MG63 (cell line): ENCODE data around the gene ZNF79. TPM values are rescaled to one million over a fixed set of nuclear protein-coding genes. Genes with fewer than 3 reads are reported as not detected.
"Not testable (repeated sequence)": the region's sequence is repeated elsewhere in the genome, so short reads cannot be mapped to it uniquely, and the experiment has no call there.

Experiments used
- DNase-seq: peaks from one replicate; pipeline ENCODE4 v3.0.0-alpha.2; 2020
- H3K27me3 ChIP-seq: fragments of 250-450 bp; sonication (Bioruptor Pico); 2 replicates; pipeline ENCODE4 v1.5.1; 2020; ENCODE audit warnings: mild to moderate bottlenecking, moderate library complexity
- H3K36me3 ChIP-seq: fragments of 250-450 bp; sonication (Bioruptor Pico); 2 replicates; pipeline ENCODE4 v1.5.1; 2020; ENCODE audit warnings: mild to moderate bottlenecking, moderate library complexity
- H3K4me3 ChIP-seq: fragments of 250-450 bp; sonication (Bioruptor Pico); 2 replicates; pipeline ENCODE4 v1.5.1; 2020; ENCODE audit warnings: mild to moderate bottlenecking, moderate library complexity
- H3K9me3 ChIP-seq: fragments of 250-450 bp; sonication (Bioruptor Pico); 2 replicates; pipeline ENCODE4 v1.5.1; 2020; ENCODE audit warnings: mild to moderate bottlenecking, moderate library complexity
- total RNA-seq: library from RNA; depleted of rRNA; stranded (reverse); fragments of >200 nt; shearing (Covaris generic); gene quantifications from 2 replicates; pipeline ENCODE4 v1.2.3, GENCODE V29; 2014; ENCODE audit warnings: low replicate concordance

The ZNF79 gene
- total RNA-seq, 1 experiment from 2014 or later: 4.4 TPM

DNA sequence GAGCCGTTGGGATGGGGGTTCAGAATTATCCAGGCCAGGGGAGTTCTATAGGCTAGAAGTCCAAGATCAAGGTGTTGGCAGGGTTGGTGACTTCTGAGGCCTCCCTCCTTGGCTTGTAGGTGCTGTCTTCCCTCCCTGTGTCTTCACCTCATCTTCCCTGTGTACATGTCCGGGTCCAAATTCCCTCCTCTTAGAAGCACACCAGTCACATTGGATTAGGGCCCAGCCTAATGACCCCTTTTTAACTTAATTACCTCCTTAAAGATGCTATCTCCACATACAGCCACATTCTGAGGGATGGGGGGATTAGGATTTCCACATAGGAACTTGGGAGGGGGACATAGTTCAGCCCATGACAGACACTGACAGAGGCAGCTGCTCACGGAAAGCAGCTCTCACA lies 39.2 kb downstream of the ZNF79 start:
- no peak for DNase-seq
- no peaks in the 10 kb centered on the region for H3K27me3 ChIP-seq
- H3K9me3 ChIP-seq: no peaks in the 10 kb centered on the region
- H3K36me3 ChIP-seq: peaks cover 30% of the 10 kb centered on the region
- no peak overlapping the region for H3K4me3 ChIP-seq

DNA sequence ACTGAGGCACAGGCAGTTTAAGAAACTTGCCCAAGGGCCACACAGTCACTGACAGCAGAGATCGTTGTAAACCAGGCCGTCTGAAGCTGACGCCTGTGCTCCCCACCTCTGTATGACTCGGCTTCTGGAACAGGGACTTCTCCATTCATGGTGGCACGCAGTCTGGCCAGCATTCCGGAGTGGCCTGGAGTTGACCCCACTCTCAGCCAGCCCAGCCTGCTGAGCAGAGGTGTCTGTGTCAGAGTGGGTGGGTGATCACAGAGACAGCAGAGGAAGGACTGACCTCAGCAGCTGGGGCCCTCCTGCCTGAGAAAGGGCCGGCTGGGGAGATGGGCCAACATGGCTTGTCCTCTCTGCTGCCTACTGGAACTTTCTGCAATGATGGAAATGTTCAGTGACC lies 39.7 kb downstream of the ZNF79 start:
- Histone ChIP-seq H3K27me3 (no peaks in the 10 kb centered on the region), H3K36me3 (peaks cover 30% of the 10 kb centered on the region), H3K9me3 (no peaks in the 10 kb centered on the region), H3K4me3 (no peak overlapping the region)
- DNase-seq: no peak

DNA sequence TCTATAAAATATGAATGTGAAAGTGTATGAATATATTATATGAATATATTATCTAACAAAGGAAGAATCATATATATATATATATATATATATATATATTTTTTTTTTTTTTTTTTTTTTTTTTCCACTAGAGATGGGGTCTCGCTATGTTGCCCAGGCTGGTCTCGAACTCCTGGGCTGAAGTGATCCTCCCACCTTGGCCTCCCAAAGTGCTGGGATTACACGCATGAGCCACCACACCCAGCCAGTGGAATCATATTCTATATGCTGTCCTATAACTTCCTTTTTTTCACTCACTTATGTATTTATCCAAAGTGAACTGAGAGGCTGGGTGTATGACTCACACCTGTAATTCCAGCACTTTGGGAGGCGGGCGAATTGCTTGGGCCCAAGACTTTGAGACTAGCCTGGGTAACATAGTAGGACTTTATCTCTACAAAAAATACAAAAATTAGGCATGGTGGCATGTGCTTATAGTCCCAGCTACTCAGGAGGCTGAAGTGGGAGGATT lies 42.3 kb downstream of the ZNF79 start:
- H3K9me3 ChIP-seq, DNase-seq, H3K4me3 ChIP-seq, H3K27me3 ChIP-seq: not testable (repeated sequence)
- H3K36me3 ChIP-seq: peaks cover 22% of the 10 kb centered on the region

DNA sequence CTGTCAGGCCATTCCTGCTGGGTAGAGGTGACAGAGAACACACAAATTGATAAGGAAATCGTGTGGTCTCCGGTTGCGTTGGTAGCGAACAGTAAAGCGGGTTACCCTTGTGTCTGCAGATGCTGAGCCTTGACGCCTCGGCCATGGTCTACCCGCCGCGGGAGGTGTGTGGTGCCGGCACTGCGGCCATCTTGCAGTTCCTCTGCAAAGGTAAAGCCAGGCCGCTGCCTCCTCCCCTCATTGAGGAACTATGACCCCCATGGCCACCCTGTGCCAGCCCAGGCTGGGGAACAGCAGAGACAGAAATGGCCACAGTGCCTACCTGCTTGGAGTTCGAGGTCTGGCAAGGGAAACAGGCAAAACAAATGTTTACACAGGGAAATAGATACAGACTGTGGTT lies 43.4 kb downstream of the ZNF79 start:
- Histone ChIP-seq H3K36me3 (peaks cover 12% of the 10 kb centered on the region), H3K27me3 (no peaks in the 10 kb centered on the region), H3K4me3 (no peak overlapping the region), H3K9me3 (no peaks in the 10 kb centered on the region)
- no peak for DNase-seq

DNA sequence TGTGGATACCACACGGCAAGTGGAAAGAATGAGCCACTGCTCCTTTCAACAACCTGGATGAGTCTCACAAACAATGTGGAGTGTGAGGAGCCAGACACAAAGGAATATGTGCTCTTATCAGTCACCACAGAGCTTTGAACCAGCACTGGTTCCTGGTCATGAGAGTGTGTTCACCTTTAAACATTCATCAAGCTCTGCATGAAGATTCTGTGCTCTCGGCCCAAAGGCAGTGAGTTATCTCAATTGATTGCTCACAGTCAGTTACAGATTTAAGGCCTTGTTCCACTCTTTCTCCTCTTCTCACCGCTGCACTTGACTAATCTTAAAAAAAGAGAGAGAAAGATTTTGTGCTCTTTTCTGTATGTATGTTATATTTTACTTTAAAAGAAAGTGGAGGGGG lies 46.5 kb downstream of the ZNF79 start:
- H3K36me3 ChIP-seq: no peaks in the 10 kb centered on the region; the same call in none of the 2 replicates
- DNase-seq: no peak
- H3K9me3 ChIP-seq: no peaks in the 10 kb centered on the region
- H3K27me3 ChIP-seq: no peaks in the 10 kb centered on the region
- no peak overlapping the region for H3K4me3 ChIP-seq

DNA sequence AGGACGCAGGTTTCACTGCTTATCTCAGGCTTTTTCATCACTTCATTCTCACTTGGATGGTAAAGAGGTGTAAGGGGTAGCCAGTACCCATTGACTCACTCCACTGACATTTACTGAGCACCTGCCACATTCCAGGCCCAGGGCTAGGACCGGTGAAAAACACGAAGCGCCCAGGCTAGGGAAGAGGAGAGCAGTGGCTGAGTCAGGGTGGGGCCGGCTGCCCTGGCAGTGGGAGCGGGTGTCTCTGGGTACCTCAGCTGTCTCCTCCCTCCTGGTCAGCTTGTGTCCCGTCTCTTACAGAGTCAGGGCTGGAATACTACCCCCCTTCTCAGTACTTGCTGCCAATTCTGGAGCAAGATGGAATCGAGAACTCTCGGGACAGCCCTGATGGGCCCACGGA lies 49.3 kb downstream of the ZNF79 start:
- Histone ChIP-seq H3K9me3 (no peaks in the 10 kb centered on the region), H3K4me3 (no peak overlapping the region), H3K27me3 (no peaks in the 10 kb centered on the region), H3K36me3 (peaks cover 4% of the 10 kb centered on the region)
- DNase-seq: no peak

DNA sequence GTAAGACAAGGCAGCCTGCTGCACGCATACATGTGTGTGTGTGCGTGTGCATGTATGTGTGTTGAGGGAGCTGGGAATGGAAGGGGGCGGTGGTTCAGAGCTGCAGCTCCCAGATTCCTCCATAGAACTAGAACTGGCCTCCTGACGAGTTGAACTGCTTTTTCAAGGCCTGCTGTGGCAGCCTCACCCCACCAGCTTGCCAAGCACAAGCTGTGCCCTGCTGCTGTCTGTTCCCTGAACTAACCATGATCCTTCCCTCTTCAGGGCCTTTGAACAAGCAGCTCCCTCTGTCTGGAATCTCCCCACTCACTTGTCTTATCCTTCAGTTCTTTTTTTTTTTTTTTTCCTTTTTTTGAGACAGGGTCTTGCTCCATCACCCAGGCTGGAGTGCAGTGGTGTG lies 49.8 kb downstream of the ZNF79 start:
- Histone ChIP-seq H3K27me3 (no peaks in the 10 kb centered on the region), H3K4me3 (no peak overlapping the region), H3K9me3 (no peaks in the 10 kb centered on the region), H3K36me3 (peaks cover 9% of the 10 kb centered on the region; the same call in 1 of the 2 replicates)
- no peak for DNase-seq

DNA sequence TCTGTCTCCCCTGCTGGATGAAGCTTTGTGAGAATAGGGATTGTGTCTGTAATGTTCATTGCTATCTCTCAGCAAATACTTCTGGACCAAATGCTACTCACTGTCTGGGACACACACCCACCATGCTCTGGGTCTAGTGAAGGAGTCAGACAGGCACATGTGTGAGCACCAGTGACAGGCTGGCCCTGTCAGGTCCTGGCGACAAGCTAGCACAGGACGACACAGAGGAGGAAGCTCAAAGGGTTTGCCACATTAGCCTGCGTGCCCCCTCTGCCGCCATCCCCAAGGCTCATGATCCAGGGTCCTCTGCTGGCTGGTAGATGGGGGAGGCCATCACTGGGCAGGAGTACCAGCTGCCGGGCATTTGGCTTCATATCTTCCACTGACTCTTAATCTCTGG lies 50.4 kb downstream of the ZNF79 start:
- no peak for DNase-seq
- H3K9me3 ChIP-seq: no peaks in the 10 kb centered on the region
- H3K36me3 ChIP-seq: peaks cover 9% of the 10 kb centered on the region; the same call in 1 of the 2 replicates
- H3K4me3 ChIP-seq: no peak overlapping the region
- no peaks in the 10 kb centered on the region for H3K27me3 ChIP-seq

DNA sequence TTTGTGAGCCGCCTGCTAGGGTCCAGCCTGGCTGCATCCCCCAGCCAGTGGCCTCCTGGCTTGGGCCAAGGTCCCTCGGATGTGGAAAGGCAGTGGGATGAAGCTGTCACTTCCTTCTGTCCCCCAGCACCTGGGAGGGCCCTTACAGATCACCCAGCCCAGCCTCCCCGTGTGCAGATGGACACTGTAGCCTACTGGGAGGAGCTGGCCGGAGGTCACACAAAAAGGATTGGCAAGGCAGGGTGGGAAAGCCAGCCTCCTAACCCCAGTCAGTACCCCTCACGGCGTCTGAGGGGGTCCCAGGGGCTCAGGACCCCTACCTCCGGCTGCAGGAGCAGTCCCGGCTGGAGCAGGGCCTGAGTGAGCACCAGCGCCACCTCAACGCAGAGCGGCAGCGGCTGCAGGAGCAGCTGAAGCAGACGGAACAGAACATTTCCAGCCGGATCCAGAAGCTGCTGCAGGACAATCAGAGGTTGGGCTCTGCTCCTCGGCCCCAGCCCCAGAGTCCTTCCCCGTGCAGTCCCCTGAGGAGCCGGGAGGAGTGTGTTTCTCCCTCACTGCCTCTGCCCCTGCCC lies 55.4 kb downstream of the ZNF79 start:
- peaks cover 17% of the 10 kb centered on the region for H3K36me3 ChIP-seq
- H3K4me3 ChIP-seq: no peak overlapping the region

DNA sequence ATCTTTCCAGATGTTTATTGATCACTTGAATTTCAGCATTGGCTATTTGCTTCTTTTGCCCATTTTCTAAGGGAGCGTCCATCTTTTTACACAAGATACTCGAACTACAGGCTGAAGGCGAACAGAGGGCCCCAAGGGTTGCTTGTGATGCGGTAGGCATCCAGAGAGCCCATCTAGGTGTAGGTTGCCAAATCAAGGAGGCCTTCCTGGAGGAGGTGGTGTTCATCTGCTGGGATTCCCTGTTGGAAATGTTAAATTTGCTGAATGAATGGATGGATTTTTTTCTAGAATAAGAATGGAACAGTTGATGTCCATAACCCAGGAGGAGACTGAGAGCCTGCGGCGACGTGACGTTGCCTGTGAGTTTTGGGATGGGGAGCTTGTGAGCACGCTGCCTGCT lies 58.5 kb downstream of the ZNF79 start:
- Histone ChIP-seq H3K9me3 (no peaks in the 10 kb centered on the region), H3K4me3 (no peak overlapping the region), H3K27me3 (no peaks in the 10 kb centered on the region), H3K36me3 (peaks cover 17% of the 10 kb centered on the region)
- no peak for DNase-seq

More for the DNA sequence above, 55.4 kb downstream of the ZNF79 start:
- no peaks in the 10 kb centered on the region for H3K9me3 ChIP-seq
- DNase-seq: no peak
- no peaks in the 10 kb centered on the region for H3K27me3 ChIP-seq

DNA sequence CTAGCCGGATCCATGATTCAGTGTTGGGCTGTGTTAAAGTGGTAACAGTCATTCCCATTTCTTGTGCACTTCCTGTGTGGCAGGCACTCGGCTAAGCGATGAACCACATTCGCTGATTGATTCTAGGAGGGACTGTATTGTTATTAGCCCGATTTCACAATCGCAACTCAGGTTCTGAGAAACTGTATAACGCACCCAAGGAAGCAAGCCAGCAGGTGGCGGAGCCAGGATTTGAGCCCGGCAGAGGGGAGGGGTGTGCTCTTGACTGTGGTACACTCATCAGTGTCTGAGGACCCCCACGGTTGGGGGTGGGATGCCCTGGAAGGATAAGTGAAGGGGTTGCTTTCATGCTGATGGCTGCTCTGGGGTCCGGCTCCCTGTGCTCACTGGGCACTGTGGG lies 61.8 kb downstream of the ZNF79 start:
- no peaks in the 10 kb centered on the region for H3K27me3 ChIP-seq
- no peak overlapping the region for H3K4me3 ChIP-seq
- H3K9me3 ChIP-seq: no peaks in the 10 kb centered on the region
- peaks cover 11% of the 10 kb centered on the region for H3K36me3 ChIP-seq
- no peak for DNase-seq

DNA sequence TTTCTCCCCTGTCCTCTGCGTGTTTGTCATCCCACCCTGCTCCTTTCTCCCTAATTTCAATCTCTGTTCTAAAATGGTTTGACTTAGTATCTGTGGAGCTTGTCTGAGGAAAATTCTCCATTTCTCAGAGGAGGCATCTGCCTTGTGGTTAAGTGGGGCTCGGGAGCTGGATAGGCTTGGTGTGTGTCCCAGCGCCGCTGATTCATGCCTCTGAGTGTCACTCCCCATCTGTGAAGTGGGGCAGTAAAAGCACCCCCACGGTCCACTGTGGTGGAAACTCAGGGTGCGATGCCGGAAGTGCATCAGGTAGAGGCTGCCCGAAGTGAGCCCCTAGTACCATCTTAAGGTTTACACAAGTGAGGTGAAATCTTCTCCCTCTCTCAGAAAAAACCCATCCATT lies 64.8 kb downstream of the ZNF79 start:
- H3K4me3 ChIP-seq: no peak overlapping the region
- H3K27me3 ChIP-seq: no peaks in the 10 kb centered on the region

DNA sequence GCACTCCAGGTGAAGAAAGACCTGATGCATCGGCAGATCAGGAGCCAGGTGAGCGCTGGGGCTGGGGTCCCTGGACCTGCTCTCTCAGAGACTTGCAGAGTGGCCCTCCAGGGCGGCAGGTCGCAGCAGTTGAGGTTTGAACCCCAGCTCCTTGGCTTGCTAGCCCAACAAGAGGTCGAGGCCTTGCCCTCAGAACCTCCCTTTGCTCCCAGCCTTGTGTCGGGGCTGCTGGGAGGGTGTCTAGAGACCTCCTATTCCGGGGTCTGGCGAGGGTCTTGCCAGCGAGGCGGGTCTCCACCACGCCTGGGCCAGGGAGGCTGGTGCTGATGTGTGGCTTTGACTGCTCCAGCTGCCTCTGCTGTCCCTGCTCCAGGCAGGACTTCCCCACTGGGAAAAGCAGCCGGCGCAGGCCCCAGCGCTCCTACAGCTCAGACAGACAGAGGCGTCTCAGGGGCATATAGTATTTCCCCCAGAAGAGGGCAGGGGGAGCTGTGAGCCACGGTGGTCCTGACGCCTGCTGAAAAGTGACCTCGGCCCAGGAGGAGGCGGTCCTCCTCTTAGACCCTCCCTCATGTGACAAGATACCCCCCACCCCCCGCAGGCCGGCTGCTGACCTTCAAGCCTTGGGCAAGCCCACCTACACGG lies 65.4 kb downstream of the ZNF79 start:
- DNase-seq: no peak
- no peaks in the 10 kb centered on the region for H3K9me3 ChIP-seq
- no peak overlapping the region for H3K4me3 ChIP-seq
- H3K36me3 ChIP-seq: peaks cover 24% of the 10 kb centered on the region
- no peaks in the 10 kb centered on the region for H3K27me3 ChIP-seq

More for the DNA sequence above, 64.8 kb downstream of the ZNF79 start:
- Histone ChIP-seq H3K36me3 (peaks cover 17% of the 10 kb centered on the region), H3K9me3 (no peaks in the 10 kb centered on the region)
- DNase-seq: no peak

DNA sequence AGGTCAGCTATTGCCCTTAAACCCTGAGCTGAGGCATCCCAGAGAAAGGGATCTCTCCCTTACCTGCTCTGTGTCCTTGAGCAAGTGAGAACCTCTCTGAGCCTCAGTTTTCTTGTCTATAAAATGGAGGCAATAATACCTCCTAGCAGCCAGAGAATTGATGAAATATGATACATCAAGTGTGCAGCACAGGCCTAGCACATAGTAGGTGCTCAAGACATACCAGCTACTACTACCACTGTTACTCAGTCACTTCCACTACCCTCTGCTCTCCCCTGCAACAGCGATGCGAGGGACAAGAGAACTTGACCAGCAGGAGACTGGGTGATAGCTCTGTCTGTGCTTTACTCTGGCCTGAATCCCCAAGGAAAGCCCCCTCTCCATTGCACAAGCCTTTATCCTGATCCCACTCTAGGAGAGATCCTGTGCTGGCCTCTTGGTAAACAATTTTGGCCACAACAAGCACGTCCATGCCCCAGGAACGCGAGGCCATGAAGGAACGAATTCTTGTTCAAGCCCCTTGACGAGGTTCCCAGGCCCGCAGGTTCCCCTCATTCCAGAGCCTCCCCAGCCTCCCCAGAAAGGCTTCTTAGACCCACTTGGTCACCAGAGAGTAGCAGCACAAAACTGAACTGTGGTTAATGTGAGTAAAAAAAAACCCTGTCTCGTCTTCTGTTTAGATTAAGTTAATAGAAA lies 66.5 kb downstream of the ZNF79 start:
- no peak for DNase-seq
- Histone ChIP-seq H3K36me3 (peaks cover 30% of the 10 kb centered on the region), H3K9me3 (no peaks in the 10 kb centered on the region)

DNA sequence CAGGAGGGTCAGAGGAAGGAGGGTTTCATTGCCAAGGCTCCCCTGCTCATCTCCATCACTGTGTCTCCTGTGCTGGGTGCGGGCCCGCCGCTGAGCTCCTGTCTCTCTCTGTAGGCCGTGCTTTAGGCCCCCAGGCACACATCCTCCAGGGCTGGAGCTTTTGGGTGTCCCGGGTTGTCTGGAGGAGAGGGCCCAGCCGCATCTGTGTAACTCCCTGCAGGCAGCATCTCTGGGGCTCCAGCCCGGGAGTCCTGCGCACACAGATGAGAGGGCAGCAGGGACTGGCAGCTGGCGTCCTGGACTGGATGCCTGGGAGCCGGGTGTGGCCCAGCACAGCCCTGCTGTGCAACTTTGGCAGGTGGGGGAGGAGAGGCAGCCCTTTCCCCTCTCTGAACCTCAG lies 67.3 kb downstream of the ZNF79 start:
- peaks cover 38% of the 10 kb centered on the region for H3K36me3 ChIP-seq
- H3K9me3 ChIP-seq: no peaks in the 10 kb centered on the region
- no peak overlapping the region for H3K4me3 ChIP-seq
- DNase-seq: no peak
- H3K27me3 ChIP-seq: no peaks in the 10 kb centered on the region

More for the DNA sequence above, 66.5 kb downstream of the ZNF79 start:
- Histone ChIP-seq H3K4me3 (no peak overlapping the region), H3K27me3 (no peaks in the 10 kb centered on the region)

DNA sequence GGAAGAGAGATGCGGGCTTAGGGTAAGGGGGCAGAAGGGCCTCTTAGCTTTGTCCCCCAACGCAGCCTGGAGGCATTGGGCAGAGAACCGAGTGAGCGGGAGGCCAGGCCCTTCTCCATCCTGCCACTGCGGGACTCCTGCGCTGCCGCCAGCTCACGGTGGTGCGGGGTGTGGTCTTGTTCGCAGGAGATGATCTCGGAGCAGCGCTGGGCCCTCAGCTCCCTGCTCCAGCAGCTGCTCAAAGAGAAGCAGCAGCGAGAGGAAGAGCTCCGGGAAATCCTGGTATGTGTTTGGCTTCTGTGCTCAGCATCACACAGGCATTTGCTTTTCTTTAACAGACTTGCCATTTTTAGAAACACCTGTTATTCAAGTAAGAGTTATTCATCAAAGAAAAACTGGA lies 68.4 kb downstream of the ZNF79 start:
- no peak for DNase-seq
- no peaks in the 10 kb centered on the region for H3K9me3 ChIP-seq
- peaks cover 49% of the 10 kb centered on the region for H3K36me3 ChIP-seq
- no peaks in the 10 kb centered on the region for H3K27me3 ChIP-seq
- no peak overlapping the region for H3K4me3 ChIP-seq

DNA sequence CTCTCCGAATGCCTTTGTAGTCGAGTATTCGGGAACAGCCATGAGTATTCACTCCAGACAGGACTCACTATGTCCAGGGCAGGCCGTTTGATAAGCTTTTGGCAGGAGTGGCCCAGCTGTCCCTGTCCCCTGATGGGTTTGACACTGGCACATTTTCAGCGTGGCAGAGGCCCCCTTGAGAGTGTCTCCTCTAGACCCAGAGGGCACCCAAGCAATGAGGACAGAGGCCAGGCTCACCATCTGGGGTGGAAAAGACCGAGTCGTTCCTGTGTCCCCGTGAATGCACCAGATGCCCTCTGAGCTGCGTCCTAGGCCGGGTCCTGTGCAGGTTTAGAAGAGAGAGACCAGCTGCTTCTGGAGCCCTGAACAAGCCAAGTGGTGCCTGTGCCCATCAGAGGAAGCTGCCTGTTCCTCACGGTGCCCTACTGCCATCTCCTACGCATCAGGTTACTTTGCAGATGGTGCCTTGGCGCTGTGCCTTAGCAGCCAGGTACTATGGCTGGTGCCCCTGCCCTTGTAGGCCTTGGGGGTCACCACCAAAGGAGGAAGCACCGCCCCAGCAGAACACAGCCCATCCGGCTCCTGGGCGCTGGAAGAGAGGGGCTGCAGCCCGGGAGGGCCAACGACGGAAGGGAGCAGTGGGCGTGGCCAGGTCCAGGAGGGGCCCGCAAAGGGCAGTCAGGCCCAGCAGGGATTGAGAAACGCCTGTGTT lies 69.6 kb downstream of the ZNF79 start:
- peaks cover 57% of the 10 kb centered on the region for H3K36me3 ChIP-seq
- H3K27me3 ChIP-seq: no peaks in the 10 kb centered on the region
- H3K4me3 ChIP-seq: no peak overlapping the region
- H3K9me3 ChIP-seq: no peaks in the 10 kb centered on the region
- no peak for DNase-seq
